ENCODE data around the gene DNAJB1. TPM values are rescaled to one million over a fixed set of nuclear protein-coding genes. Genes with fewer than 3 reads are reported as not detected.

DNAJB1 gene
- total and polyA plus RNA-seq, 10 of the 15 experiments (the other 5 are each of a cell fraction or from before 2014, with no cell fraction given) = 4.8 to 65.8 (median 34.9) TPM

DNA sequence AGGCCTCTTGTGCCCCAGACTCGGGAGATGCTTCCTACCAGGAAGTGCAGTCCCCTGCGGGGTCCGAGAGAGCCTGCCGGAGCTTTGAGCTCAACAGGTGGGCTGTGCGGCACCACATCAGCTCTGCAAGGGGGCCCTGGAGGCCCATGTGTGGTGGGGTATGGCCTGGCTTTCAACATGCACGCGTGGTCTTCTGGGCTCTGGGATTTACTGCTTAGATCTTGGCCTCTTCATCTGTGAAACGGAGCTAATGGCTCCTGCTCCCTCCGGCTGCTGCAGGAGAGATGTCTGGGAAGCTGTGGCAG, 35.7 kb upstream of the DNAJB1 start:
- SMC1A ChIA-PET (ENCODE audit: uncharacterized antibody, unreplicated experiment) = no interaction called here
- Histone ChIP-seq H3K27me3 (replicated peaks in 1 of 2; ENCODE audit: control insufficient read depth in 2 of 2, insufficient read depth in 2 of 2, low read length in 1 of 2) (no peaks in the 10 kb centered on the region), H3K9me3 (replicated peaks; ENCODE audit: control insufficient read depth, insufficient read depth, low read length) (no peaks in the 10 kb centered on the region), H3K4me3 (no peak overlapping the region), H3K4me2 (ENCODE audit: control insufficient read depth, insufficient read depth) (no peak overlapping the region), H3K9ac (ENCODE audit: control insufficient read depth, insufficient read depth, low read length) (no peak overlapping the region), H3K27ac (ENCODE audit: control insufficient read depth, insufficient read depth) (no peak overlapping the region), H2AFZ (ENCODE audit: control insufficient read depth, low read depth, low read length) (no peak overlapping the region), H4K20me1 (ENCODE audit: control insufficient read depth, insufficient read depth) (no peaks in the 10 kb centered on the region), H3K79me2 (ENCODE audit: control insufficient read depth, insufficient read depth, low read length) (peaks cover 2% of the 10 kb centered on the region; the same call in 1 of the 2 replicates), H3K4me1 (ENCODE audit: control insufficient read depth, insufficient read depth, low read length) (peaks cover 15% of the 10 kb centered on the region), H3K36me3 (ENCODE audit: control insufficient read depth in 2 of 2, insufficient read depth in 2 of 2, low read length in 1 of 2) (no peaks in the 10 kb centered on the region; a peak in 2 of 4 replicates)
- FAIRE-seq (no peak), ATAC-seq (no peak), DNase-seq (ENCODE audit: low read depth, low spot score) (no peak)
- 88% methylated on average over 9 of the region's 9 CpGs for WGBS (ENCODE audit: insufficient coverage, insufficient replicate concordance, low lambda C conversion rate, missing lambda C conversion rate)
- in situ Hi-C loops (cut with MboI) (no loop called here), intact Hi-C loops (cut with micrococcal nuclease; ENCODE audit: unreplicated experiment) (no loop called here)
- CTCF ChIA-PET = interaction anchor here (5.1 kb wide), 1 partner anchor 133 kb away, joined by 51 read pairs; no protein-coding TSS in a partner anchor
- POLR2A ChIA-PET = interaction anchor here (1.4 kb wide), 1 partner anchor 36 kb away, joined by 4 read pairs; the partner anchor contains the start of gene DNAJB1
- TF ChIP-seq NFIC (IDR thresholded peaks at IDR 0.05; ENCODE audit: low read depth, low read length) (no peak), PAX5 (IDR thresholded peaks at IDR 0.05; ENCODE audit: borderline replicate concordance, low read depth, low read length) (no peak)
- RAD21 ChIA-PET (ENCODE audit: unreplicated experiment) = no interaction called here
- BruUV-seq (replicated peaks) = no TSS peak

DNA sequence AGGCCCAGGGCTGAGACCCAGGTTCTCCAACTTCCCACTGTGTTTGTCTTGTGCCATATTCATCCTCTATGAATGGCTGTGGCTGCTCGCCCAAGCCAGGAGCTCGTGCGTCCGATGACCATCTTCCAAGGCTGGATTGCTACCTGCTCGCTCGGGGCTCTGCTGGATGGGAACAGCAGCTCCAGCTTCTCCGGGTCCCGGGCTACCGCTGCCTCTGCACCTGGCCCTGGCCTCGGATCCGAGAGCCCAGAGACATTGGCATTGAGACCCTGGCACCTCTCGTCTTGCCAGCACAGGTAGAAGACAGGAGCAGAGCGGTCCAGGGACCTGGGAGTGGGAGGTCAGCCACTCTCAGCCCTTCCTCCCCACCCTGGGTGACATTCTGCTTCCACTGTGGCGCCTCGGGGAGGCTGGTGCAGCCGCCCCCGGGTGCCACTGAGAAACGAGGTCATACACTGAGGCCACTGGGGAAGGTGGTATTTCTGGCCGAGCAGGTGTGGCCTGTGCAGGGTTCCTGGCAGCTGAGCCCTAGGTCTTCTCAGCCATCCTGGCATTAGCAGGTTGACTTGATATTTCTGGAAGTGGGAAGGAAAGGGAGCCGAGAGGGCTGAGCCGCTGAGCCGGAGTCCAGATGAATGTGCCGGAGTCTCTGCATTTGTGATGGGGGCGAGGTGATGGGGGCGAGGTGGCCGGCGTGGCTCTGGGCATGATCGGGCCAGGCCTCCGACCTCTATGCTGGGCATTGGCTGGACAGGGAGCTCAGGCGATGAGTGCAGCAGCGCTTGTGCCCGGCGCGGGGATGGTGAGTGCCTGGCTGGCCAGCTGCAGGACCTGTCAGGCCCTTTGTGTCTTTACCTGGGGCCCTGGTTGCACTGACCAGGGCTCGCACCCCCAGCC, 35.1 kb upstream of the DNAJB1 start:
- no peak overlapping the region for H3K4me3 ChIP-seq
- POLR2A ChIA-PET = interaction anchor here (1.4 kb wide), 1 partner anchor 35 kb away, joined by 4 read pairs; the partner anchor contains the start of gene DNAJB1
- no peak for FAIRE-seq
- H3K27me3 ChIP-seq (replicated peaks in 1 of 2; ENCODE audit: control insufficient read depth in 2 of 2, insufficient read depth in 2 of 2, low read length in 1 of 2) = no peaks in the 10 kb centered on the region
- no peak for ATAC-seq
- TF ChIP-seq, protein P1, sequence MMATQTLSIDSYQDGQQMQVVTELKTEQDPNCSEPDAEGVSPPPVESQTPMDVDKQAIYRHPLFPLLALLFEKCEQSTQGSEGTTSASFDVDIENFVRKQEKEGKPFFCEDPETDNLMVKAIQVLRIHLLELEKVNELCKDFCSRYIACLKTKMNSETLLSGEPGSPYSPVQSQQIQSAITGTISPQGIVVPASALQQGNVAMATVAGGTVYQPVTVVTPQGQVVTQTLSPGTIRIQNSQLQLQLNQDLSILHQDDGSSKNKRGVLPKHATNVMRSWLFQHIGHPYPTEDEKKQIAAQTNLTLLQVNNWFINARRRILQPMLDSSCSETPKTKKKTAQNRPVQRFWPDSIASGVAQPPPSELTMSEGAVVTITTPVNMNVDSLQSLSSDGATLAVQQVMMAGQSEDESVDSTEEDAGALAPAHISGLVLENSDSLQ (IDR thresholded peaks at IDR 0.05) = no peak
- TF ChIP-seq GATAD2B (conservative IDR thresholded peaks at IDR 0.05; ENCODE audit: low read depth) (no peak), FOXM1 (IDR thresholded peaks at IDR 0.05; ENCODE audit: low read depth, low read length) (no peak), ZNF217 (IDR thresholded peaks at IDR 0.05) (no peak), CHD2 (IDR thresholded peaks at IDR 0.05; ENCODE audit: borderline replicate concordance, low read depth, low read length) (no peak), SUPT20H (IDR thresholded peaks at IDR 0.05; ENCODE audit: borderline replicate concordance, control insufficient read depth, low read depth, low read length) (no peak), HDGF (IDR thresholded peaks at IDR 0.05) (no peak)
- TF ChIP-seq, protein P2, sequence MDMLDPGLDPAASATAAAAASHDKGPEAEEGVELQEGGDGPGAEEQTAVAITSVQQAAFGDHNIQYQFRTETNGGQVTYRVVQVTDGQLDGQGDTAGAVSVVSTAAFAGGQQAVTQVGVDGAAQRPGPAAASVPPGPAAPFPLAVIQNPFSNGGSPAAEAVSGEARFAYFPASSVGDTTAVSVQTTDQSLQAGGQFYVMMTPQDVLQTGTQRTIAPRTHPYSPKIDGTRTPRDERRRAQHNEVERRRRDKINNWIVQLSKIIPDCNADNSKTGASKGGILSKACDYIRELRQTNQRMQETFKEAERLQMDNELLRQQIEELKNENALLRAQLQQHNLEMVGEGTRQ (IDR thresholded peaks at IDR 0.05; ENCODE audit: borderline replicate concordance, low read depth, low read length) = no peak
- no peaks in the 10 kb centered on the region for H4K20me1 ChIP-seq (ENCODE audit: control insufficient read depth, insufficient read depth)
- H3K9me3 ChIP-seq (replicated peaks; ENCODE audit: control insufficient read depth, insufficient read depth, low read length) = no peaks in the 10 kb centered on the region
- peaks cover 15% of the 10 kb centered on the region for H3K4me1 ChIP-seq (ENCODE audit: control insufficient read depth, insufficient read depth, low read length)
- intact Hi-C loops (cut with micrococcal nuclease; ENCODE audit: unreplicated experiment) (no loop called here), in situ Hi-C loops (cut with MboI) (no loop called here)
- peaks cover 2% of the 10 kb centered on the region; the same call in 1 of the 2 replicates for H3K79me2 ChIP-seq (ENCODE audit: control insufficient read depth, insufficient read depth, low read length)
- no peak overlapping the region for H3K4me2 ChIP-seq (ENCODE audit: control insufficient read depth, insufficient read depth)
- no peak overlapping the region for H3K9ac ChIP-seq (ENCODE audit: control insufficient read depth, insufficient read depth, low read length)
- H3K27ac ChIP-seq (ENCODE audit: control insufficient read depth, insufficient read depth) = no peak overlapping the region
- H2AFZ ChIP-seq (ENCODE audit: control insufficient read depth, low read depth, low read length) = no peak overlapping the region
- no peak for DNase-seq (ENCODE audit: low read depth, low spot score)
- SMC1A ChIA-PET (ENCODE audit: uncharacterized antibody, unreplicated experiment) = no interaction called here
- RAD21 ChIA-PET (ENCODE audit: unreplicated experiment) = no interaction called here
- BruUV-seq (replicated peaks) = no TSS peak
- WGBS (ENCODE audit: insufficient coverage, insufficient replicate concordance, low lambda C conversion rate, missing lambda C conversion rate) = 85% methylated on average over 35 of the region's 35 CpGs
- H3K36me3 ChIP-seq (ENCODE audit: control insufficient read depth in 2 of 2, insufficient read depth in 2 of 2, low read length in 1 of 2) = no peaks in the 10 kb centered on the region; a peak in 3 of 4 replicates
- CTCF ChIA-PET = interaction anchor here (1.2 to 5.1 kb wide), 2 partner anchors 20 to 134 kb away, joined by 3 to 51 read pairs; no protein-coding TSS in a partner anchor
